GM12878 (cell line): ENCODE data around the gene MEX3C. TPM values are rescaled to one million over a fixed set of nuclear protein-coding genes. Genes with fewer than 3 reads are reported as not detected.
A peak's percentile ranks its signal among the peaks of the same experiment; 100 is the strongest.

Experiments used
- E2F4 ChIP-seq: IDR thresholded peaks from 2 replicates; pipeline ENCODE4 v1.6.1; 2012; ENCODE audit warnings: low read depth, low read length, improper control_type of control experiment
- E2F8 ChIP-seq: fragments of 450-650 bp; IDR thresholded peaks from 2 replicates; pipeline ENCODE4 v1.6.1; 2018; ENCODE audit warnings: mild to moderate bottlenecking, low read depth, moderate library complexity; ENCODE audit not compliant: partially characterized antibody
- HDAC6 ChIP-seq: fragments of 200-600 bp; sonication (generic); IDR thresholded peaks from one replicate; pipeline ENCODE4 v1.8.0; 2017; ENCODE audit warnings: antibody characterized with exemption; ENCODE audit not compliant: unreplicated experiment
- IKZF1 ChIP-seq: fragments of 450-650 bp; conservative IDR thresholded peaks from 2 replicates; pipeline ENCODE4 v1.6.1; 2017; ENCODE audit warnings: antibody characterized with exemption, mild to moderate bottlenecking
- IRF3 ChIP-seq: fragments of 450-650 bp; IDR thresholded peaks from 2 replicates; pipeline ENCODE4 v1.6.1; 2014; ENCODE audit warnings: mild to moderate bottlenecking
- NR2C2 ChIP-seq: IDR thresholded peaks from 2 replicates; pipeline ENCODE4 v1.6.1; 2011; ENCODE audit warnings: borderline replicate concordance, low read depth; ENCODE audit not compliant: control insufficient read depth, insufficient read length
- NRF1 ChIP-seq: conservative IDR thresholded peaks from 2 replicates; pipeline ENCODE4 v1.6.1; 2011; ENCODE audit warnings: mild to moderate bottlenecking, low read depth, low read length, improper control_type of control experiment
- PAX5 ChIP-seq: IDR thresholded peaks from 2 replicates; pipeline ENCODE4 v1.6.1; 2011; ENCODE audit warnings: low read depth, low read length, borderline replicate concordance
- SMAD1 ChIP-seq: fragments of 450-650 bp; IDR thresholded peaks from 2 replicates; pipeline ENCODE4 v1.6.1; 2018; ENCODE audit warnings: mild to moderate bottlenecking, low read depth; ENCODE audit not compliant: partially characterized antibody
- SP1 ChIP-seq: IDR thresholded peaks from one replicate; pipeline ENCODE4 v1.6.1; 2011; ENCODE audit warnings: low read depth, low read length
- ZNF274 ChIP-seq: IDR thresholded peaks from one replicate; pipeline ENCODE4 v1.8.0; 2011; ENCODE audit not compliant: insufficient read length, insufficient read depth
- polyA plus RNA-seq, 11 experiments: library from polyadenylated mRNA; depleted of rRNA in 4 of 11; unstranded in 6 of 11; stranded (reverse) in 5 of 11; fragments of >200 nt; fragmentation: Nextera tagmentation in 4 of 11; fragmentation: Illumina TruSeq in 1 of 11; extraction: Ambion mirVana in 4 of 11; extraction: Trizol in 1 of 11; gene quantifications; 1 replicate in 1 of 11; 2 replicates in 10 of 11; pipeline versions ENCODE4 v1.2.1 to v1.2.3, GENCODE V29; 2011 to 2016; ENCODE audit warnings: inconsistent platforms in 2 of 11, missing spikeins in 2 of 11, low read depth in 1 of 11
- total RNA-seq, 4 experiments: library from RNA; depleted of rRNA in 3 of 4; stranded (reverse); fragments of >200 nt in 3 of 4; fragmentation: Illumina TruSeq in 1 of 4; extraction: Trizol in 1 of 4; gene quantifications; 2 replicates each; pipeline versions ENCODE4 v1.2.1 to v1.2.3, GENCODE V29; 2013 to 2021
- TF ChIP-seq, protein P1 (sequence below): IDR thresholded peaks from 2 replicates; pipeline ENCODE4 v1.6.1; 2012; ENCODE audit warnings: mild to moderate bottlenecking, low read depth, low read length
- TF ChIP-seq, protein P2 (sequence below): IDR thresholded peaks from 2 replicates; pipeline ENCODE4 v1.6.1; 2012; ENCODE audit warnings: low read depth, low read length, improper control_type of control experiment
- TF ChIP-seq, protein P3 (sequence below): IDR thresholded peaks from 2 replicates; pipeline ENCODE4 v1.6.1; 2011; ENCODE audit warnings: borderline replicate concordance, low read depth, mild to moderate bottlenecking, moderate library complexity, low read length; ENCODE audit not compliant: insufficient read depth, poor library complexity, severe bottlenecking
- TF ChIP-seq, protein P4 (sequence below): fragments of 450-650 bp; conservative IDR thresholded peaks from 2 replicates; pipeline ENCODE4 v1.6.1; 2017; ENCODE audit warnings: mild to moderate bottlenecking, moderate library complexity

The MEX3C gene
- total and polyA plus RNA-seq, 10 of the 15 experiments (the other 5 are each of a cell fraction or from before 2014, with no cell fraction given), result 6.7 to 48.8 (median 21.3) TPM

DNA sequence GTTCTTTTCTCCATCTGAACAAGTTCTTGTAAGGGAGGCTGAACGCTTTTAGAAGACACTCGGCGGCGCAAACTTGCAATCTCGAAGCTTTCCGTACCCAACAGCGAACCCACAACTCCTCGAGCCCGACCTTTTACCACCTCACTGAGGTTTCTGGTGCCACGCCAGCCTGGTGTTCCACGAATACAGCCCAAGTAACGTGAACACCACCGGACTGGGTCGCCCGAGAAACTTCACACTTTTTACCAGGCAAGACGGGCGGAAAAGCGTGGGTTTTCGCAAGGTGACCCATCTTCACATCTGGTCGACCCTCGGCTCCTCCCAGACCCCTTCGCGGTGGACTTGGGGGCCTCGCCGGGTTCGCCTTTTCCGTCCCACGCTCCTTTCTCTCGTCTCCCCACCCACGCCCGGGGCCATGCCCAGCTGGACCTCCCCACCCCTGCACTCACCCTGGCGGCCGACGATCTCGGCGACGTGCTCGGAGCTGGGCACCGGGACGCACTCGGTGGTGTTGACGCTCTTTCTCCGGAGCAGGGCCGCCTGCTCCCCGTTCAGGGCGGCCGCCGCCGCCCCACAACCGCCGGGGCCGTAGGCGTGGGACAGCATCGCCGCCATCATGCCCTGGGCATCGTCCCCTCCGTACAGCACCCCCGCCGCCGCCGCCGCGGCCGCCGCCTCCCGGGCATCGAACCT is 1.2 kb downstream of the MEX3C start (continued):
- no peak for TF ChIP-seq E2F4
- TF ChIP-seq PAX5, result peak; percentile 21; the same call in 1 of the 2 replicates
- no peak for TF ChIP-seq NR2C2
- 0 out of 2 replicates have a peak, but pooled peaks have one; percentile 36 for TF ChIP-seq IKZF1
- TF ChIP-seq SP1, result no peak
- no peak for TF ChIP-seq HDAC6
- no peak for TF ChIP-seq SMAD1
- TF ChIP-seq, protein P1, sequence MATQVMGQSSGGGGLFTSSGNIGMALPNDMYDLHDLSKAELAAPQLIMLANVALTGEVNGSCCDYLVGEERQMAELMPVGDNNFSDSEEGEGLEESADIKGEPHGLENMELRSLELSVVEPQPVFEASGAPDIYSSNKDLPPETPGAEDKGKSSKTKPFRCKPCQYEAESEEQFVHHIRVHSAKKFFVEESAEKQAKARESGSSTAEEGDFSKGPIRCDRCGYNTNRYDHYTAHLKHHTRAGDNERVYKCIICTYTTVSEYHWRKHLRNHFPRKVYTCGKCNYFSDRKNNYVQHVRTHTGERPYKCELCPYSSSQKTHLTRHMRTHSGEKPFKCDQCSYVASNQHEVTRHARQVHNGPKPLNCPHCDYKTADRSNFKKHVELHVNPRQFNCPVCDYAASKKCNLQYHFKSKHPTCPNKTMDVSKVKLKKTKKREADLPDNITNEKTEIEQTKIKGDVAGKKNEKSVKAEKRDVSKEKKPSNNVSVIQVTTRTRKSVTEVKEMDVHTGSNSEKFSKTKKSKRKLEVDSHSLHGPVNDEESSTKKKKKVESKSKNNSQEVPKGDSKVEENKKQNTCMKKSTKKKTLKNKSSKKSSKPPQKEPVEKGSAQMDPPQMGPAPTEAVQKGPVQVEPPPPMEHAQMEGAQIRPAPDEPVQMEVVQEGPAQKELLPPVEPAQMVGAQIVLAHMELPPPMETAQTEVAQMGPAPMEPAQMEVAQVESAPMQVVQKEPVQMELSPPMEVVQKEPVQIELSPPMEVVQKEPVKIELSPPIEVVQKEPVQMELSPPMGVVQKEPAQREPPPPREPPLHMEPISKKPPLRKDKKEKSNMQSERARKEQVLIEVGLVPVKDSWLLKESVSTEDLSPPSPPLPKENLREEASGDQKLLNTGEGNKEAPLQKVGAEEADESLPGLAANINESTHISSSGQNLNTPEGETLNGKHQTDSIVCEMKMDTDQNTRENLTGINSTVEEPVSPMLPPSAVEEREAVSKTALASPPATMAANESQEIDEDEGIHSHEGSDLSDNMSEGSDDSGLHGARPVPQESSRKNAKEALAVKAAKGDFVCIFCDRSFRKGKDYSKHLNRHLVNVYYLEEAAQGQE, result no peak
- TF ChIP-seq, protein P2, sequence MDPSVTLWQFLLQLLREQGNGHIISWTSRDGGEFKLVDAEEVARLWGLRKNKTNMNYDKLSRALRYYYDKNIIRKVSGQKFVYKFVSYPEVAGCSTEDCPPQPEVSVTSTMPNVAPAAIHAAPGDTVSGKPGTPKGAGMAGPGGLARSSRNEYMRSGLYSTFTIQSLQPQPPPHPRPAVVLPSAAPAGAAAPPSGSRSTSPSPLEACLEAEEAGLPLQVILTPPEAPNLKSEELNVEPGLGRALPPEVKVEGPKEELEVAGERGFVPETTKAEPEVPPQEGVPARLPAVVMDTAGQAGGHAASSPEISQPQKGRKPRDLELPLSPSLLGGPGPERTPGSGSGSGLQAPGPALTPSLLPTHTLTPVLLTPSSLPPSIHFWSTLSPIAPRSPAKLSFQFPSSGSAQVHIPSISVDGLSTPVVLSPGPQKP, result no peak
- TF ChIP-seq ZNF274, result no peak
- TF ChIP-seq, protein P3, sequence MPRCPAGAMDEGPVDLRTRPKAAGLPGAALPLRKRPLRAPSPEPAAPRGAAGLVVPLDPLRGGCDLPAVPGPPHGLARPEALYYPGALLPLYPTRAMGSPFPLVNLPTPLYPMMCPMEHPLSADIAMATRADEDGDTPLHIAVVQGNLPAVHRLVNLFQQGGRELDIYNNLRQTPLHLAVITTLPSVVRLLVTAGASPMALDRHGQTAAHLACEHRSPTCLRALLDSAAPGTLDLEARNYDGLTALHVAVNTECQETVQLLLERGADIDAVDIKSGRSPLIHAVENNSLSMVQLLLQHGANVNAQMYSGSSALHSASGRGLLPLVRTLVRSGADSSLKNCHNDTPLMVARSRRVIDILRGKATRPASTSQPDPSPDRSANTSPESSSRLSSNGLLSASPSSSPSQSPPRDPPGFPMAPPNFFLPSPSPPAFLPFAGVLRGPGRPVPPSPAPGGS, result no peak
- TF ChIP-seq E2F8, result no peak
- TF ChIP-seq NRF1, result no peak
- TF ChIP-seq, protein P4, sequence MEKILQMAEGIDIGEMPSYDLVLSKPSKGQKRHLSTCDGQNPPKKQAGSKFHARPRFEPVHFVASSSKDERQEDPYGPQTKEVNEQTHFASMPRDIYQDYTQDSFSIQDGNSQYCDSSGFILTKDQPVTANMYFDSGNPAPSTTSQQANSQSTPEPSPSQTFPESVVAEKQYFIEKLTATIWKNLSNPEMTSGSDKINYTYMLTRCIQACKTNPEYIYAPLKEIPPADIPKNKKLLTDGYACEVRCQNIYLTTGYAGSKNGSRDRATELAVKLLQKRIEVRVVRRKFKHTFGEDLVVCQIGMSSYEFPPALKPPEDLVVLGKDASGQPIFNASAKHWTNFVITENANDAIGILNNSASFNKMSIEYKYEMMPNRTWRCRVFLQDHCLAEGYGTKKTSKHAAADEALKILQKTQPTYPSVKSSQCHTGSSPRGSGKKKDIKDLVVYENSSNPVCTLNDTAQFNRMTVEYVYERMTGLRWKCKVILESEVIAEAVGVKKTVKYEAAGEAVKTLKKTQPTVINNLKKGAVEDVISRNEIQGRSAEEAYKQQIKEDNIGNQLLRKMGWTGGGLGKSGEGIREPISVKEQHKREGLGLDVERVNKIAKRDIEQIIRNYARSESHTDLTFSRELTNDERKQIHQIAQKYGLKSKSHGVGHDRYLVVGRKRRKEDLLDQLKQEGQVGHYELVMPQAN, result 0 out of 2 replicates have a peak, but pooled peaks have one; percentile 21
- TF ChIP-seq IRF3, result no peak
